ENCODE results near the gene TMEM50B.
"Not testable (repeated sequence)": the region's sequence is repeated elsewhere in the genome, so short reads cannot be mapped to it uniquely, and the experiment has no call there.

Gene TMEM50B

GRCh38 chr21:33480481-33481103 lies 818 bp upstream of the TMEM50B start:
- in situ Hi-C loops (cut with HindIII; ENCODE audit: low sequenced_read_pairs): no loop called here
- no peak for TF ChIP-seq CTCF (IDR thresholded peaks at IDR 0.05; ENCODE audit: low read depth, low read length)
- H3K4me3 ChIP-seq (ENCODE audit: low read depth, low read length): peak overlapping the region; percentile 74
- DNase-seq (ENCODE audit: low read depth, low spot score): no peak

GRCh38 chr21:33478935-33479678 lies 667 bp downstream of the TMEM50B start:
- peak; percentile 31 for DNase-seq (ENCODE audit: low read depth, low spot score)
- H3K4me3 ChIP-seq (ENCODE audit: low read depth, low read length): peak overlapping the region; percentile 64
- no peak for TF ChIP-seq CTCF (IDR thresholded peaks at IDR 0.05; ENCODE audit: low read depth, low read length)
- in situ Hi-C loops (cut with HindIII; ENCODE audit: low sequenced_read_pairs): no loop called here

- in situ Hi-C loops (cut with HindIII; ENCODE audit: low sequenced_read_pairs): no loop called here
- H3K4me3 ChIP-seq (ENCODE audit: low read depth, low read length): peak overlapping the region; percentile 64
- TF ChIP-seq CTCF (IDR thresholded peaks at IDR 0.05; ENCODE audit: low read depth, low read length): no peak
- no peak for DNase-seq (ENCODE audit: low read depth, low spot score)
Measured at GRCh38 chr21:33478182-33478581, 1.6 kb downstream of the TMEM50B start.

GRCh38 chr21:33477066-33477465 lies 2.7 kb downstream of the TMEM50B start:
- in situ Hi-C loops (cut with HindIII; ENCODE audit: low sequenced_read_pairs): no loop called here
- TF ChIP-seq CTCF (IDR thresholded peaks at IDR 0.05; ENCODE audit: low read depth, low read length): no peak
- H3K4me3 ChIP-seq (ENCODE audit: low read depth, low read length): no peak overlapping the region

GRCh38 chr21:33473344-33473743 lies 6.4 kb downstream of the TMEM50B start:
- no peak for DNase-seq (ENCODE audit: low read depth, low spot score)
- in situ Hi-C loops (cut with HindIII; ENCODE audit: low sequenced_read_pairs): no loop called here
- H3K4me3 ChIP-seq (ENCODE audit: low read depth, low read length): no peak overlapping the region
- no peak for TF ChIP-seq CTCF (IDR thresholded peaks at IDR 0.05; ENCODE audit: low read depth, low read length)

More at GRCh38 chr21:33477066-33477465, 2.7 kb downstream of the TMEM50B start:
- no peak for DNase-seq (ENCODE audit: low read depth, low spot score)

GRCh38 chr21:33470701-33471100 lies 9.1 kb downstream of the TMEM50B start:
- no peak overlapping the region for H3K4me3 ChIP-seq (ENCODE audit: low read depth, low read length)
- no peak for DNase-seq (ENCODE audit: low read depth, low spot score)
- in situ Hi-C loops (cut with HindIII; ENCODE audit: low sequenced_read_pairs): no loop called here
- TF ChIP-seq CTCF (IDR thresholded peaks at IDR 0.05; ENCODE audit: low read depth, low read length): no peak

GRCh38 chr21:33469183-33469582 lies 10.6 kb downstream of the TMEM50B start:
- in situ Hi-C loops (cut with HindIII; ENCODE audit: low sequenced_read_pairs); DNase-seq (ENCODE audit: low read depth, low spot score); H3K4me3 ChIP-seq (ENCODE audit: low read depth, low read length): not testable (repeated sequence)
